GM19238 (cell line): ENCODE measurements around the gene NFATC3.
A peak's percentile ranks its signal among the peaks of the same experiment; 100 is the strongest.

Experiments
- DNase-seq: peaks from one replicate; pipeline ENCODE4 v3.0.0; 2011; ENCODE audit warnings: low spot score; ENCODE audit not compliant: insufficient read length

NFATC3 gene

GRCh38 chr16:68186877-68187276, 101.7 kb downstream of the NFATC3 start:
- no peak for DNase-seq

- no peak for DNase-seq
These were observed 102.3 kb downstream of the NFATC3 start for GRCh38 chr16:68187505-68187904.

GRCh38 chr16:68188170-68188569, 103.0 kb downstream of the NFATC3 start:
- no peak for DNase-seq

GRCh38 chr16:68190081-68190480, 104.9 kb downstream of the NFATC3 start:
- DNase-seq: no peak

- DNase-seq: no peak
These were observed 105.8 kb downstream of the NFATC3 start for GRCh38 chr16:68190736-68191510.

GRCh38 chr16:68194251-68194650, 109.1 kb downstream of the NFATC3 start:
- peak; percentile 41 for DNase-seq

GRCh38 chr16:68197250-68197649, 112.1 kb downstream of the NFATC3 start:
- no peak for DNase-seq

GRCh38 chr16:68200088-68200783, 115.1 kb downstream of the NFATC3 start:
- DNase-seq: no peak

- no peak for DNase-seq
These were observed 116.9 kb downstream of the NFATC3 start for GRCh38 chr16:68202091-68202519.

- no peak for DNase-seq
These were observed 121.1 kb downstream of the NFATC3 start for GRCh38 chr16:68206245-68206644.

GRCh38 chr16:68214726-68215125, 129.6 kb downstream of the NFATC3 start:
- no peak for DNase-seq

- no peak for DNase-seq
These were observed 130.1 kb downstream of the NFATC3 start for GRCh38 chr16:68215302-68215701.

GRCh38 chr16:68216240-68216639, 131.1 kb downstream of the NFATC3 start:
- DNase-seq: no peak

GRCh38 chr16:68217506-68217905, 132.3 kb downstream of the NFATC3 start:
- DNase-seq: no peak

- no peak for DNase-seq
These were observed 134.7 kb downstream of the NFATC3 start for GRCh38 chr16:68219725-68220351.

GRCh38 chr16:68223072-68223471, 137.9 kb downstream of the NFATC3 start:
- DNase-seq: no peak

GRCh38 chr16:68226116-68226515, 140.9 kb downstream of the NFATC3 start:
- DNase-seq: no peak

GRCh38 chr16:68227183-68227793, 142.1 kb downstream of the NFATC3 start:
- DNase-seq: no peak

- no peak for DNase-seq
These were observed 142.8 kb downstream of the NFATC3 start for GRCh38 chr16:68227850-68228553.

- no peak for DNase-seq
These were observed 143.5 kb downstream of the NFATC3 start for GRCh38 chr16:68228652-68229051.

GRCh38 chr16:68229431-68230175, 144.4 kb downstream of the NFATC3 start:
- no peak for DNase-seq
